Chondrocyte (in vitro differentiated cells): ENCODE results near the gene HECTD2. TPM values are rescaled to one million over a fixed set of nuclear protein-coding genes. Genes with fewer than 3 reads are reported as not detected.
"Not testable (repeated sequence)": the region's sequence is repeated elsewhere in the genome, so short reads cannot be mapped to it uniquely, and the experiment has no call there.

Experiments used
- DNase-seq: peaks from one replicate; pipeline ENCODE4 v3.0.0; 2021; ENCODE audit warnings: mixed read lengths, low spot score
- H3K27ac Mint-ChIP-seq: one replicate; pipeline ENCODE4 v1.8.0; 2021; ENCODE audit warnings: mild to moderate bottlenecking, moderate library complexity, mixed read lengths; ENCODE audit not compliant: unreplicated experiment
- H3K27me3 Mint-ChIP-seq: 2 replicates; pipeline ENCODE4 v1.8.0; 2021; ENCODE audit warnings: low read depth, mixed read lengths
- H3K36me3 Mint-ChIP-seq: 2 replicates; pipeline ENCODE4 v1.8.0; 2021; ENCODE audit warnings: low read depth, mixed read lengths
- H3K4me1 Mint-ChIP-seq: 2 replicates; pipeline ENCODE4 v1.8.0; 2021; ENCODE audit warnings: low read depth, mild to moderate bottlenecking, mixed read lengths
- H3K4me3 Mint-ChIP-seq: one replicate; pipeline ENCODE4 v1.8.0; 2021; ENCODE audit warnings: mild to moderate bottlenecking, moderate library complexity, mixed read lengths; ENCODE audit not compliant: unreplicated experiment
- H3K9me3 Mint-ChIP-seq: 2 replicates; pipeline ENCODE4 v1.8.0; 2021; ENCODE audit warnings: low read depth, mixed read lengths
- CTCF ChIP-seq: fragments of 200-600 bp; sonication (generic); IDR thresholded peaks from 2 replicates; pipeline ENCODE4 v1.5.0; 2021; ENCODE audit warnings: antibody characterized with exemption, mild to moderate bottlenecking, moderate library complexity
- total RNA-seq: library from RNA; stranded (reverse); gene quantifications from 3 replicates; pipeline ENCODE4 v1.2.1, GENCODE V29; 2021

HECTD2 gene
- total RNA-seq, 1 donor from 2014 or later, result 51.8 TPM

- Mint-ChIP-seq H3K4me3 (no peak overlapping the region), H3K4me1 (peaks cover 10% of the 10 kb centered on the region), H3K36me3 (peaks cover 27% of the 10 kb centered on the region), H3K9me3 (peaks cover 7% of the 10 kb centered on the region), H3K27ac (peak overlapping the region; percentile 2), H3K27me3 (no peaks in the 10 kb centered on the region)
- no peak for TF ChIP-seq CTCF
- DNase-seq, result no peak
These were observed 34.4 kb downstream of the HECTD2 start for GRCh38 chr10:91444211-91445182.

- Mint-ChIP-seq H3K9me3 (peaks cover 53% of the 10 kb centered on the region), H3K27ac (no peak overlapping the region), H3K4me1 (no peaks in the 10 kb centered on the region), H3K36me3 (peaks cover 47% of the 10 kb centered on the region), H3K4me3 (no peak overlapping the region), H3K27me3 (no peaks in the 10 kb centered on the region)
- no peak for TF ChIP-seq CTCF
- no peak for DNase-seq
These were observed 41.9 kb downstream of the HECTD2 start for GRCh38 chr10:91452063-91452462.

- TF ChIP-seq CTCF, result no peak
- H3K27me3 Mint-ChIP-seq, result no peaks in the 10 kb centered on the region
- H3K36me3 Mint-ChIP-seq, result peaks cover 50% of the 10 kb centered on the region
- no peak for DNase-seq
- no peaks in the 10 kb centered on the region for H3K4me1 Mint-ChIP-seq
- H3K4me3 Mint-ChIP-seq, result no peak overlapping the region
- H3K27ac Mint-ChIP-seq, result no peak overlapping the region
- peaks cover 56% of the 10 kb centered on the region for H3K9me3 Mint-ChIP-seq
These were observed 43.4 kb downstream of the HECTD2 start for GRCh38 chr10:91453535-91453934.

- H3K4me1 Mint-ChIP-seq, H3K27ac Mint-ChIP-seq, H3K27me3 Mint-ChIP-seq, DNase-seq, H3K4me3 Mint-ChIP-seq: not testable (repeated sequence)
- Mint-ChIP-seq H3K9me3 (peaks cover 43% of the 10 kb centered on the region), H3K36me3 (peaks cover 46% of the 10 kb centered on the region)
These were observed 45.0 kb downstream of the HECTD2 start for GRCh38 chr10:91455135-91455534.

- H3K4me3 Mint-ChIP-seq, result no peak overlapping the region
- no peaks in the 10 kb centered on the region for H3K27me3 Mint-ChIP-seq
- H3K36me3 Mint-ChIP-seq, result peaks cover 40% of the 10 kb centered on the region
- peaks cover 16% of the 10 kb centered on the region for H3K9me3 Mint-ChIP-seq
- peak overlapping the region; percentile 72 for H3K27ac Mint-ChIP-seq
- DNase-seq, result no peak
- TF ChIP-seq CTCF, result no peak
- peaks cover 18% of the 10 kb centered on the region for H3K4me1 Mint-ChIP-seq
These were observed 50.5 kb downstream of the HECTD2 start for GRCh38 chr10:91460681-91461080.
